GM12878 (cell line): ENCODE results near the gene LKAAEAR1. TPM values are rescaled to one million over a fixed set of nuclear protein-coding genes. Genes with fewer than 3 reads are reported as not detected.
A peak's percentile ranks its signal among the peaks of the same experiment; 100 is the strongest.

Experiments used
- ATAC-seq: fragments of 200-7000 bp; cut with Tn5 transposase; 3 replicates; pipeline ENCODE4 v1.9.1; 2020; ENCODE audit warnings: mild to moderate bottlenecking, moderate library complexity
- BruUV-seq: library from RNA; stranded (reverse); fragments of 400-500 nt; replicated peaks from 2 replicates; lab custom pipeline; 2021; lab: Mats Ljungman, UMichigan
- CTCF ChIA-PET: fragments of 300-600 bp; sonication (Branson Sonifier 250); formaldehyde crosslinking; extraction: SDS; loops from one replicate; lab custom pipeline; 2021; ENCODE audit warnings: inconsistent platforms; lab: Yijun Ruan, JAX
- POLR2A ChIA-PET: fragments of 350-600 bp; formaldehyde crosslinking; extraction: SDS; loops from one replicate; lab custom pipeline; 2021; ENCODE audit warnings: inconsistent platforms; lab: Charles Lee
- RAD21 ChIA-PET: fragments of 300-600 bp; sonication (Branson Sonifier 250); formaldehyde crosslinking; loops from one replicate; lab custom pipeline; 2023; ENCODE audit warnings: antibody characterized with exemption; ENCODE audit not compliant: unreplicated experiment; lab: Charles Lee
- SMC1A ChIA-PET: fragments of 300-600 bp; sonication (Branson Sonifier 250); formaldehyde crosslinking; loops from one replicate; lab custom pipeline; 2023; ENCODE audit not compliant: unreplicated experiment, uncharacterized antibody; lab: Charles Lee
- DNase-seq: peaks from one replicate; pipeline ENCODE4 v3.0.0-alpha.2; 2011; ENCODE audit warnings: low read depth, low spot score
- FAIRE-seq: peaks from 3 replicates; lab custom pipeline; 2011; peaks lifted over from hg19 to GRCh38; lab: Jason Lieb, UNC
- H2AFZ ChIP-seq: 2 replicates; pipeline ENCODE4 v1.6.0; 2011; ENCODE audit warnings: low read depth, low read length, control low read depth; ENCODE audit not compliant: control insufficient read depth
- H3K27ac ChIP-seq: 2 replicates; pipeline ENCODE4 v1.5.1; 2011; ENCODE audit warnings: control low read depth; ENCODE audit not compliant: control insufficient read depth, insufficient read depth
- H3K27me3 ChIP-seq, 2 experiments: replicated peaks in 1 of 2; 2 replicates each; pipeline versions ENCODE4 v1.6.0 to v1.6.1; 2011; ENCODE audit warnings: low read length in 1 of 2; ENCODE audit not compliant: control insufficient read depth in 2 of 2, insufficient read depth in 2 of 2
- H3K36me3 ChIP-seq, 2 experiments: 2 replicates each; pipeline ENCODE4 v1.5.1; 2011; ENCODE audit warnings: low read length in 1 of 2; ENCODE audit not compliant: control insufficient read depth in 2 of 2, insufficient read depth in 2 of 2
- H3K4me1 ChIP-seq: 2 replicates; pipeline ENCODE4 v1.6.1; 2011; ENCODE audit warnings: mild to moderate bottlenecking, low read length, moderate library complexity, mixed read lengths; ENCODE audit not compliant: control insufficient read depth, insufficient read depth
- H3K4me2 ChIP-seq: 2 replicates; pipeline ENCODE4 v1.6.0; 2011; ENCODE audit warnings: control low read depth; ENCODE audit not compliant: control insufficient read depth, insufficient read depth
- H3K4me3 ChIP-seq: fragments of 200-600 bp; sonication (generic); 2 replicates; pipeline ENCODE4 v1.5.1; 2016
- H3K79me2 ChIP-seq: 2 replicates; pipeline ENCODE4 v1.6.0; 2011; ENCODE audit warnings: low read length; ENCODE audit not compliant: control insufficient read depth, insufficient read depth
- H3K9ac ChIP-seq: 2 replicates; pipeline ENCODE4 v1.8.0; 2011; ENCODE audit warnings: low read length, control low read depth, mixed read lengths; ENCODE audit not compliant: control insufficient read depth, insufficient read depth
- H3K9me3 ChIP-seq: replicated peaks from 3 replicates; pipeline ENCODE4 v1.5.1; 2011; ENCODE audit warnings: mild to moderate bottlenecking, low read length; ENCODE audit not compliant: control insufficient read depth, insufficient read depth
- H4K20me1 ChIP-seq: 2 replicates; pipeline ENCODE4 v1.6.0; 2011; ENCODE audit not compliant: control insufficient read depth, insufficient read depth
- BACH1 ChIP-seq: fragments of 450-650 bp; IDR thresholded peaks from 2 replicates; pipeline ENCODE4 v1.6.1; 2017; ENCODE audit warnings: mild to moderate bottlenecking, borderline replicate concordance
- CHD1 ChIP-seq: IDR thresholded peaks from 2 replicates; pipeline ENCODE4 v1.6.1; 2012; ENCODE audit warnings: low read depth, low read length, improper control_type of control experiment
- HDAC2 ChIP-seq: fragments of 200-600 bp; sonication (generic); IDR thresholded peaks from 2 replicates; pipeline ENCODE4 v1.6.1; 2017
- IKZF1 ChIP-seq: fragments of 450-650 bp; conservative IDR thresholded peaks from 2 replicates; pipeline ENCODE4 v1.6.1; 2017; ENCODE audit warnings: antibody characterized with exemption, mild to moderate bottlenecking
- MTA3 ChIP-seq: IDR thresholded peaks from 2 replicates; pipeline ENCODE4 v1.6.1; 2012; ENCODE audit warnings: low read length, inconsistent platforms, borderline replicate concordance
- NR2C1 ChIP-seq: fragments of 450-650 bp; IDR thresholded peaks from 2 replicates; pipeline ENCODE4 v1.6.1; 2017; ENCODE audit warnings: antibody characterized with exemption, mild to moderate bottlenecking, moderate library complexity
- NR2F1 ChIP-seq: fragments of 450-650 bp; conservative IDR thresholded peaks from 2 replicates; pipeline ENCODE4 v1.6.1; 2017; ENCODE audit warnings: mild to moderate bottlenecking
- NRF1 ChIP-seq: conservative IDR thresholded peaks from 2 replicates; pipeline ENCODE4 v1.6.1; 2011; ENCODE audit warnings: mild to moderate bottlenecking, low read depth, low read length, improper control_type of control experiment
- POLR2AphosphoS5 ChIP-seq: IDR thresholded peaks from 2 replicates; pipeline ENCODE4 v1.6.1; 2011; ENCODE audit warnings: mild to moderate bottlenecking, low read length, inconsistent platforms
- TCF7 ChIP-seq: IDR thresholded peaks from 2 replicates; pipeline ENCODE4 v1.6.1; 2014; ENCODE audit warnings: antibody characterized with exemption, borderline replicate concordance
- WGBS: methylation state at CpG from one replicate; pipeline ENCODE4 v1.1.6; 2016; ENCODE audit warnings: low lambda C conversion rate; ENCODE audit not compliant: insufficient replicate concordance, insufficient coverage; ENCODE audit errors: missing lambda C conversion rate; 5-methylcytosine and 5-hydroxymethylcytosine counted together
- in situ Hi-C: fragments of 300-500 bp; cut with MboI; formaldehyde crosslinking; loops from 9 replicates; pipeline ENCODE4 v1.14.3; 2018; ENCODE audit warnings: mixed read lengths
- intact Hi-C: fragments of 100-400 bp; cut with micrococcal nuclease; formaldehyde crosslinking; loops from one replicate; pipeline ENCODE4 v1.14.2; 2022; ENCODE audit not compliant: unreplicated experiment
- polyA plus RNA-seq, 11 experiments: library from polyadenylated mRNA; depleted of rRNA in 4 of 11; unstranded in 6 of 11; stranded (reverse) in 5 of 11; fragments of >200 nt; fragmentation: Nextera tagmentation in 4 of 11; fragmentation: Illumina TruSeq in 1 of 11; extraction: Ambion mirVana in 4 of 11; extraction: Trizol in 1 of 11; gene quantifications; 1 replicate in 1 of 11; 2 replicates in 10 of 11; pipeline versions ENCODE4 v1.2.1 to v1.2.3, GENCODE V29; 2011 to 2016; ENCODE audit warnings: inconsistent platforms in 2 of 11, missing spikeins in 2 of 11, low read depth in 1 of 11
- total RNA-seq, 4 experiments: library from RNA; depleted of rRNA in 3 of 4; stranded (reverse); fragments of >200 nt in 3 of 4; fragmentation: Illumina TruSeq in 1 of 4; extraction: Trizol in 1 of 4; gene quantifications; 2 replicates each; pipeline versions ENCODE4 v1.2.1 to v1.2.3, GENCODE V29; 2013 to 2021
- TF ChIP-seq, protein P1 (sequence below): fragments of 450-650 bp; IDR thresholded peaks from 2 replicates; pipeline ENCODE4 v1.6.1; 2014; ENCODE audit warnings: mild to moderate bottlenecking
- TF ChIP-seq, protein P2 (sequence below): fragments of 450-650 bp; IDR thresholded peaks from 2 replicates; pipeline ENCODE4 v1.6.1; 2017; ENCODE audit warnings: mild to moderate bottlenecking, moderate library complexity
- TF ChIP-seq, protein P3 (sequence below): fragments of 450-650 bp; IDR thresholded peaks from 2 replicates; pipeline ENCODE4 v1.6.1; 2018; ENCODE audit warnings: mild to moderate bottlenecking, low read depth, moderate library complexity; ENCODE audit not compliant: partially characterized antibody

LKAAEAR1 gene
- total and polyA plus RNA-seq, 10 of the 15 experiments (the other 5 are each of a cell fraction or from before 2014, with no cell fraction given), result not detected

DNA sequence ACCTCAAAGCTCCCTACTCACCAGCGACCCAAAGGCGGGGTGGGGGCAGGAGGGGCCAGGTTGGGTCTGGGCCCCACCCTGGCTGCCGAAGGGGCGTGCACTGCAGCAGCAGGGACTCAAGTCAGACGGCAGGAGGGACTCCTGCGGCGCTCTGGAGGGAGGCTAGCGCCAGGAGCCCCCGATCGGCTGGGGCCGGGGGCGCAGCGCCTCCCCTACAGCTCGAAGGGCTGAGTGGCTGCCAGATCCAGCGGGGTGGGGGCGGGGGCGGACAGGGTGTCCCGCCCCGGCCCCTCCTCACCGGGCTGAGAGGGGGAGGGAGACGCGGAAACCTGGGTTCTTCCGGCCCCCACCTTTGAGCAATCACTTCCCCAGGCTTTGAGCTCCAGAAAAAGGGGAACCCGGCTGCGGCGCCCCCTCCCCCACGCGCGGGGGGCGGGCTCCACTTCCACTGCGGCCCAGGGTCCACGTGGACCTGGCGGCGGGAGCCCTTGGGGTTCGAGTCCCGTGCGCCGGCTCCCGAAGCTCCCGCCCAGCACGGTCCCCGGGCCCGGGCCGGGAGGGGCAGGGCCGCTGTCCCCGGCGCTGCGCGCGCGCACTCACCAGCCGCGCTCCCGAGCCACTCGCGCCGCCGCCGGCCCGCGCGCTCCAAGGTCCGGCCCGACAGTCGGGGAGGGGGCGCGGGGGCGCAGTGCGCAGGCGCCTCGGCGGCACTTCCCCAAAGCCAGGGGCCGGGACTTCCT, 4.8 kb downstream of the LKAAEAR1 start, which contains the start of gene RGS19:
Gene RGS19 (minus strand): TSS at position 246 of the 740 bp plus-strand sequence. CDS start 2,632 bp downstream, outside the sequence.
- in situ Hi-C loops (no loop called here), intact Hi-C loops (loop anchor here (2.0 kb wide), 1 partner anchor 17 kb away; the partner anchor contains the start of gene TCEA2)
- DNase-seq (no peak), FAIRE-seq (peak; percentile 13), ATAC-seq (peak; percentile 45)
- peak within 1 kb of the TSS; percentile 54 for H2AFZ ChIP-seq
- peaks cover 30% of the 10 kb centered on the region for H3K79me2 ChIP-seq
- H4K20me1 ChIP-seq, result no peaks in the 10 kb centered on the region
- peak within 1 kb of the TSS; percentile 85 for H3K27ac ChIP-seq
- CTCF ChIA-PET, result interaction anchor here (1.0 to 3.9 kb wide), 8 partner anchors 10 to 99 kb away, joined by 3 to 22 read pairs (median 6); no protein-coding TSS in a partner anchor
- RAD21 ChIA-PET, result interaction anchor here (0.8 to 6.7 kb wide), 11 partner anchors 13 to 542 kb away, joined by 3 to 67 read pairs (median 5); partner anchors contain the start of genes PTK6 and TCEA2
- H3K9ac ChIP-seq, result peak within 1 kb of the TSS; percentile 91
- 2% methylated on average over 23 of the region's 73 CpGs for WGBS
- POLR2A ChIA-PET, result interaction anchor here (0.6 to 3.5 kb wide), 12 partner anchors 9 to 457 kb away, joined by 3 to 14 read pairs (median 4); partner anchors contain the start of genes C20orf204, PRPF6 and SAMD10
- H3K9me3 ChIP-seq, result no peaks in the 10 kb centered on the region
- peak within 1 kb of the TSS; percentile 83 for H3K4me3 ChIP-seq
- peaks cover 2 to 4% of the 10 kb centered on the region in 2 experiments; a peak in 2 of 4 replicates for H3K27me3 ChIP-seq
- peaks cover 0 to 5% of the 10 kb centered on the region in 2 experiments; a peak in 3 of 4 replicates for H3K36me3 ChIP-seq
- peaks cover 26% of the 10 kb centered on the region for H3K4me1 ChIP-seq
- SMC1A ChIA-PET, result interaction anchor here (1.0 to 2.4 kb wide), 6 partner anchors 15 to 41 kb away, joined by 3 to 8 read pairs (median 5); partner anchors contain the start of gene TCEA2
- BruUV-seq, result no TSS peak
- H3K4me2 ChIP-seq, result peak within 1 kb of the TSS; percentile 97
- TF ChIP-seq CHD1, result no peak
- TF ChIP-seq BACH1, result peak; percentile 88
- TF ChIP-seq NR2C1, result peak; percentile 58; the same call in 1 of the 2 replicates
- no peak; the same call in 1 of the 2 replicates for TF ChIP-seq POLR2AphosphoS5
- TF ChIP-seq HDAC2, result no peak
- TF ChIP-seq, protein P1, sequence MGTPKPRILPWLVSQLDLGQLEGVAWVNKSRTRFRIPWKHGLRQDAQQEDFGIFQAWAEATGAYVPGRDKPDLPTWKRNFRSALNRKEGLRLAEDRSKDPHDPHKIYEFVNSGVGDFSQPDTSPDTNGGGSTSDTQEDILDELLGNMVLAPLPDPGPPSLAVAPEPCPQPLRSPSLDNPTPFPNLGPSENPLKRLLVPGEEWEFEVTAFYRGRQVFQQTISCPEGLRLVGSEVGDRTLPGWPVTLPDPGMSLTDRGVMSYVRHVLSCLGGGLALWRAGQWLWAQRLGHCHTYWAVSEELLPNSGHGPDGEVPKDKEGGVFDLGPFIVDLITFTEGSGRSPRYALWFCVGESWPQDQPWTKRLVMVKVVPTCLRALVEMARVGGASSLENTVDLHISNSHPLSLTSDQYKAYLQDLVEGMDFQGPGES, result no peak
- peak; percentile 41 for TF ChIP-seq NR2F1
- 0 out of 2 replicates have a peak, but pooled peaks have one; percentile 38 for TF ChIP-seq NRF1
- TF ChIP-seq, protein P2, sequence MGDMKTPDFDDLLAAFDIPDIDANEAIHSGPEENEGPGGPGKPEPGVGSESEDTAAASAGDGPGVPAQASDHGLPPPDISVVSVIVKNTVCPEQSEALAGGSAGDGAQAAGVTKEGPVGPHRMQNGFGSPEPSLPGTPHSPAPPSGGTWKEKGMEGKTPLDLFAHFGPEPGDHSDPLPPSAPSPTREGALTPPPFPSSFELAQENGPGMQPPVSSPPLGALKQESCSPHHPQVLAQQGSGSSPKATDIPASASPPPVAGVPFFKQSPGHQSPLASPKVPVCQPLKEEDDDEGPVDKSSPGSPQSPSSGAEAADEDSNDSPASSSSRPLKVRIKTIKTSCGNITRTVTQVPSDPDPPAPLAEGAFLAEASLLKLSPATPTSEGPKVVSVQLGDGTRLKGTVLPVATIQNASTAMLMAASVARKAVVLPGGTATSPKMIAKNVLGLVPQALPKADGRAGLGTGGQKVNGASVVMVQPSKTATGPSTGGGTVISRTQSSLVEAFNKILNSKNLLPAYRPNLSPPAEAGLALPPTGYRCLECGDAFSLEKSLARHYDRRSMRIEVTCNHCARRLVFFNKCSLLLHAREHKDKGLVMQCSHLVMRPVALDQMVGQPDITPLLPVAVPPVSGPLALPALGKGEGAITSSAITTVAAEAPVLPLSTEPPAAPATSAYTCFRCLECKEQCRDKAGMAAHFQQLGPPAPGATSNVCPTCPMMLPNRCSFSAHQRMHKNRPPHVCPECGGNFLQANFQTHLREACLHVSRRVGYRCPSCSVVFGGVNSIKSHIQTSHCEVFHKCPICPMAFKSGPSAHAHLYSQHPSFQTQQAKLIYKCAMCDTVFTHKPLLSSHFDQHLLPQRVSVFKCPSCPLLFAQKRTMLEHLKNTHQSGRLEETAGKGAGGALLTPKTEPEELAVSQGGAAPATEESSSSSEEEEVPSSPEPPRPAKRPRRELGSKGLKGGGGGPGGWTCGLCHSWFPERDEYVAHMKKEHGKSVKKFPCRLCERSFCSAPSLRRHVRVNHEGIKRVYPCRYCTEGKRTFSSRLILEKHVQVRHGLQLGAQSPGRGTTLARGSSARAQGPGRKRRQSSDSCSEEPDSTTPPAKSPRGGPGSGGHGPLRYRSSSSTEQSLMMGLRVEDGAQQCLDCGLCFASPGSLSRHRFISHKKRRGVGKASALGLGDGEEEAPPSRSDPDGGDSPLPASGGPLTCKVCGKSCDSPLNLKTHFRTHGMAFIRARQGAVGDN, result peak; percentile 59; the same call in 1 of the 2 replicates
- TF ChIP-seq, protein P3, sequence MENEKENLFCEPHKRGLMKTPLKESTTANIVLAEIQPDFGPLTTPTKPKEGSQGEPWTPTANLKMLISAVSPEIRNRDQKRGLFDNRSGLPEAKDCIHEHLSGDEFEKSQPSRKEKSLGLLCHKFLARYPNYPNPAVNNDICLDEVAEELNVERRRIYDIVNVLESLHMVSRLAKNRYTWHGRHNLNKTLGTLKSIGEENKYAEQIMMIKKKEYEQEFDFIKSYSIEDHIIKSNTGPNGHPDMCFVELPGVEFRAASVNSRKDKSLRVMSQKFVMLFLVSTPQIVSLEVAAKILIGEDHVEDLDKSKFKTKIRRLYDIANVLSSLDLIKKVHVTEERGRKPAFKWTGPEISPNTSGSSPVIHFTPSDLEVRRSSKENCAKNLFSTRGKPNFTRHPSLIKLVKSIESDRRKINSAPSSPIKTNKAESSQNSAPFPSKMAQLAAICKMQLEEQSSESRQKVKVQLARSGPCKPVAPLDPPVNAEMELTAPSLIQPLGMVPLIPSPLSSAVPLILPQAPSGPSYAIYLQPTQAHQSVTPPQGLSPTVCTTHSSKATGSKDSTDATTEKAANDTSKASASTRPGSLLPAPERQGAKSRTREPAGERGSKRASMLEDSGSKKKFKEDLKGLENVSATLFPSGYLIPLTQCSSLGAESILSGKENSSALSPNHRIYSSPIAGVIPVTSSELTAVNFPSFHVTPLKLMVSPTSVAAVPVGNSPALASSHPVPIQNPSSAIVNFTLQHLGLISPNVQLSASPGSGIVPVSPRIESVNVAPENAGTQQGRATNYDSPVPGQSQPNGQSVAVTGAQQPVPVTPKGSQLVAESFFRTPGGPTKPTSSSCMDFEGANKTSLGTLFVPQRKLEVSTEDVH, result no peak
- TF ChIP-seq MTA3, result no peak
- no peak for TF ChIP-seq TCF7
- TF ChIP-seq IKZF1, result peak; percentile 95
